Psoas muscle (tissue), 8 donors: ENCODE measurements around the gene ZDHHC3. TPM values are rescaled to one million over a fixed set of nuclear protein-coding genes. Genes with fewer than 3 reads are reported as not detected.

Experiments
- ATAC-seq, 4 donors: fragments of 200-7000 bp; cut with Tn5 transposase; one replicate each; pipeline ENCODE4 v1.9.1; 2020; ENCODE audit warnings: moderate library complexity in 3 of 4, mild to moderate bottlenecking in 2 of 4
- DNase-seq, 2 donors: peaks; one replicate each; pipeline ENCODE4 v3.0.0-alpha.2; 2020
- H3K27ac ChIP-seq: fragments of 200-600 bp; one replicate; pipeline ENCODE4 v1.8.0; 2022
- H3K27me3 ChIP-seq, 3 donors: fragments of 200-600 bp in 1 of 3; one replicate each; pipeline versions ENCODE4 v1.6.1 to v1.8.0; 2013 to 2022; ENCODE audit warnings: low read length in 2 of 3, mild to moderate bottlenecking in 2 of 3, moderate library complexity in 1 of 3; ENCODE audit not compliant: insufficient read depth in 3 of 3
- H3K36me3 ChIP-seq, 2 donors: fragments of 200-600 bp in 1 of 2; one replicate each; pipeline versions ENCODE4 v1.6.1 to v1.8.0; 2013 to 2022; ENCODE audit warnings: low read depth in 1 of 2, mild to moderate bottlenecking in 1 of 2, moderate library complexity in 1 of 2; ENCODE audit not compliant: insufficient read depth in 1 of 2
- H3K4me1 ChIP-seq: fragments of 200-600 bp; one replicate; pipeline ENCODE4 v1.8.0; 2022
- H3K4me3 ChIP-seq: fragments of 200-600 bp; one replicate; pipeline ENCODE4 v1.8.0; 2022; ENCODE audit warnings: mild to moderate bottlenecking
- H3K9me3 ChIP-seq: fragments of 200-600 bp; one replicate; pipeline ENCODE4 v1.8.0; 2022
- CTCF ChIP-seq: fragments of 200-600 bp; IDR thresholded peaks from one replicate; pipeline ENCODE4 v1.8.0; 2022; ENCODE audit warnings: antibody characterized with exemption
- WGBS, 3 donors: extraction: QIAGEN DNeasy Blood & Tissue Kit; methylation state at CpG; one replicate each; pipeline versions ENCODE4 v1.1.6 to v1.1.7; 2013; 5-methylcytosine and 5-hydroxymethylcytosine counted together
- intact Hi-C, 2 donors: fragments of 100-400 bp; cut with DNase I; formaldehyde crosslinking; loops; one replicate each; pipeline versions ENCODE4 v1.11.0 to v1.14.2; 2022
- polyA plus RNA-seq, 3 donors: library from polyadenylated mRNA; stranded (reverse); fragments of 200-250 nt; gene quantifications; one replicate each; pipeline ENCODE4 v1.2.3, GENCODE V29; 2013
- total RNA-seq, 4 donors: library from RNA; stranded (reverse); fragmentation: NEBNext Ultra II Directional in 2 of 4; extraction: Animal tissue kit (Norgen Biotek cat#: 25700) in 2 of 4; gene quantifications; one replicate each; pipeline versions ENCODE4 v1.2.1 to v1.2.4, GENCODE V29; 2021 to 2023
- donor health status: healthy with polysubstance abuse.
- donor health status: DM: no; HTN: no; CAD: no; lungs with moderate emphysema.
- donor health status: Bipolar disorder and iron deficiency.
- donor health status: healthy.
- donor health status: DM: yes; HTN: yes; CAD: no.
- donor health status: DM: no; HTN: no; CAD: no.
- donor health status: DM: no; HTN: no; CAD: no.
- donor health status: DM: yes; HTN: yes; CAD: no.

The ZDHHC3 gene
- total and polyA plus RNA-seq, 7 donors = 22.2 to 58.3 (median 40.8) TPM

- no peaks in the 10 kb centered on the region for H3K9me3 ChIP-seq
- intact Hi-C loops = no loop called here
- peaks cover 0 to 5% (median 0%) of the 10 kb centered on the region in 3 donors for H3K27me3 ChIP-seq
- H3K4me1 ChIP-seq = no peaks in the 10 kb centered on the region
- no peak for TF ChIP-seq CTCF
- DNase-seq (no peak), ATAC-seq (no peak)
- H3K36me3 ChIP-seq = no peaks in the 10 kb centered on the region
- H3K4me3 ChIP-seq = no peak overlapping the region
- WGBS, 3 donors = 45 to 52% (median 47%) methylated on average over 2 of the region's 2 CpGs
- no peak overlapping the region for H3K27ac ChIP-seq
These were observed 72.7 kb downstream of the ZDHHC3 start for GRCh38 chr3:44903314-44903713.

GRCh38 chr3:44902628-44903027 lies 73.3 kb downstream of the ZDHHC3 start:
- no peak for DNase-seq
- no peaks in the 10 kb centered on the region for H3K9me3 ChIP-seq
- intact Hi-C loops = no loop called here
- no peak overlapping the region for H3K4me3 ChIP-seq
- no peak for ATAC-seq
- no peak for TF ChIP-seq CTCF
- peaks cover 0 to 5% (median 0%) of the 10 kb centered on the region in 3 donors for H3K27me3 ChIP-seq
- no peaks in the 10 kb centered on the region for H3K36me3 ChIP-seq
- WGBS, 3 donors = 55 to 65% (median 56%) methylated on average over 4 of the region's 4 CpGs
- H3K27ac ChIP-seq = no peak overlapping the region
- no peaks in the 10 kb centered on the region for H3K4me1 ChIP-seq

GRCh38 chr3:44899683-44900367 lies 76.1 kb downstream of the ZDHHC3 start:
- intact Hi-C loops = no loop called here
- Histone ChIP-seq H3K4me3 (no peak overlapping the region), H3K36me3 (no peaks in the 10 kb centered on the region), H3K27me3 (peaks cover 0 to 5% (median 0%) of the 10 kb centered on the region in 3 donors), H3K27ac (no peak overlapping the region), H3K4me1 (no peaks in the 10 kb centered on the region), H3K9me3 (no peaks in the 10 kb centered on the region)
- 46 to 51% (median 51%) methylated on average over 13 of the region's 13 CpGs for WGBS, 3 donors
- no peak for ATAC-seq
- no peak for DNase-seq
- no peak for TF ChIP-seq CTCF

GRCh38 chr3:44896440-44896839 lies 79.5 kb downstream of the ZDHHC3 start:
- Histone ChIP-seq H3K4me1 (no peaks in the 10 kb centered on the region), H3K27ac (no peak overlapping the region), H3K4me3 (no peak overlapping the region), H3K9me3 (no peaks in the 10 kb centered on the region), H3K36me3 (no peaks in the 10 kb centered on the region), H3K27me3 (peaks cover 0 to 5% (median 0%) of the 10 kb centered on the region in 3 donors)
- no peak for TF ChIP-seq CTCF
- 66 to 78% (median 73%) methylated on average over 2 of the region's 2 CpGs for WGBS, 3 donors
- ATAC-seq (no peak), DNase-seq (no peak)
- intact Hi-C loops = no loop called here

- TF ChIP-seq CTCF = no peak
- Histone ChIP-seq H3K9me3 (no peaks in the 10 kb centered on the region), H3K27ac (no peak overlapping the region), H3K27me3 (peaks cover 0 to 5% (median 0%) of the 10 kb centered on the region in 3 donors), H3K36me3 (no peaks in the 10 kb centered on the region), H3K4me1 (no peaks in the 10 kb centered on the region), H3K4me3 (no peak overlapping the region)
- 32 to 39% (median 39%) methylated on average over 5 of the region's 5 CpGs for WGBS, 3 donors
- no peak for DNase-seq
- intact Hi-C loops = no loop called here
- ATAC-seq = no peak
These were observed 81.5 kb downstream of the ZDHHC3 start for GRCh38 chr3:44894485-44894884.
